ENCODE results near the gene ENTPD8.

DNA sequence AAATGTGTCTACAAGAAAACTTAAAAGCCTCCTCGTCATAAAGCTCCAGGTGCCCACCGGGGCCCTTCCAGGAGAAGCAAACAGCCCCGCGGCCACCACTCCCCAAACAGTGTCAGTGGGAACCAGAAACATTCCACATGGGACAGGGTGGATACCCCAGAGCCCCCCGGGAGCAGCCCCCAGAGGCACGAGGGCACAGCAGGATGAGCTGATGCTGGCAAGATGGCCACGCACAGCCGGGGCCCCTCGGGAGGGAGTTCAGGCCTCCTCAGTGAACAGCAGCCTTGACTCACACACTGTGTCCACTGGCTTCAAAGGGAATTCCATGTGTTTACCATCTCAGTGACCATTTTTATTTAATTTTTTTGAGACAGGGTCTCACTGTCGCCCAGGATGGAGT lies 28.7 kb downstream of the ENTPD8 start:
- TF ChIP-seq CTCF (conservative IDR thresholded peaks at IDR 0.05 in 1 of 2, IDR thresholded peaks at IDR 0.05 in 1 of 2; ENCODE audit: extremely low read depth in 1 of 2, insufficient read depth in 1 of 2, low read depth in 1 of 2, low read length in 2 of 2) (no peak), EZH2 (IDR thresholded peaks at IDR 0.05; ENCODE audit: borderline replicate concordance, low read length) (no peak)
